Adrenal gland (tissue), 12 donors: ENCODE results near the gene TBC1D14. TPM values are rescaled to one million over a fixed set of nuclear protein-coding genes. Genes with fewer than 3 reads are reported as not detected.

Experiments used
- DNase-seq, 7 donors: peaks; one replicate each; pipeline ENCODE4 v3.0.0-alpha.2; 2019 to 2020
- H3K27ac ChIP-seq, 5 donors: fragments of 200-600 bp; sonication (generic) in 4 of 5; 1 replicate in 3 of 5; 2 replicates in 2 of 5; pipeline versions ENCODE4 v1.5.1 to v1.8.0; 2016 to 2020; ENCODE audit warnings: mild to moderate bottlenecking in 1 of 5
- H3K27me3 ChIP-seq: fragments of 200-600 bp; 2 replicates; pipeline ENCODE4 v1.8.0; 2021
- H3K36me3 ChIP-seq, 2 donors: fragments of 200-600 bp; replicated peaks in 1 of 2; 1 replicate in 1 of 2; 2 replicates in 1 of 2; pipeline versions ENCODE4 v1.5.1 to v1.8.0; 2018 to 2022
- H3K4me1 ChIP-seq, 2 donors: fragments of 200-600 bp; replicated peaks in 1 of 2; 1 replicate in 1 of 2; 2 replicates in 1 of 2; pipeline versions ENCODE4 v1.5.1 to v1.8.0; 2018 to 2021
- H3K4me3 ChIP-seq, 4 donors: fragments of 200-600 bp; sonication (generic) in 3 of 4; one replicate each; pipeline ENCODE4 v1.5.1; 2016 to 2018
- H3K9me3 ChIP-seq, 3 donors: fragments of 200-600 bp; sonication (generic) in 1 of 3; replicated peaks in 1 of 3; 1 replicate in 2 of 3; 2 replicates in 1 of 3; pipeline versions ENCODE4 v1.5.1 to v1.8.0; 2016 to 2021
- CTCF ChIP-seq, 6 experiments: fragments of 450-650 bp in 4 of 6; fragments of 200-600 bp in 2 of 6; sonication (generic) in 1 of 6; IDR thresholded peaks; 1 replicate in 5 of 6; 2 replicates in 1 of 6; pipeline versions ENCODE4 v1.5.1 to v1.8.0; 2016 to 2021; ENCODE audit warnings: antibody characterized with exemption in 6 of 6, mild to moderate bottlenecking in 2 of 6, moderate library complexity in 1 of 6
- POLR2A ChIP-seq, 2 donors: fragments of 450-650 bp; IDR thresholded peaks; one replicate each; pipeline ENCODE4 v1.6.1; 2017; ENCODE audit warnings: antibody characterized with exemption in 2 of 2, mild to moderate bottlenecking in 2 of 2, moderate library complexity in 1 of 2
- WGBS, 4 donors: extraction: QIAGEN DNeasy Blood & Tissue Kit in 2 of 4; methylation state at CpG; one replicate each; pipeline versions ENCODE4 v1.1.5 to v1.1.7; 2013 to 2017; 5-methylcytosine and 5-hydroxymethylcytosine counted together
- intact Hi-C, 2 donors: fragments of 100-400 bp; cut with DNase I; formaldehyde crosslinking; loops; one replicate each; pipeline versions ENCODE4 v1.14.1 to v1.15.0; 2022 to 2023
- polyA plus RNA-seq, 3 donors: library from polyadenylated mRNA; stranded (reverse); fragments of 200-250 nt in 2 of 3; fragments of 350-450 nt in 1 of 3; fragmentation: Illumina TruSeq in 1 of 3; extraction: RNeasy Lipid Tissue Mini Kit (QIAGEN cat#74804) in 1 of 3; gene quantifications; one replicate each; pipeline ENCODE4 v1.2.3, GENCODE V29; 2013 to 2014
- total RNA-seq, 9 donors: library from RNA; depleted of rRNA in 4 of 9; stranded (reverse); fragments of >200 nt in 4 of 9; fragments of 120-200 nt in 1 of 9; fragmentation: NEBNext Ultra II Directional in 1 of 9; extraction: Animal tissue kit (Norgen Biotek cat#: 25700) in 1 of 9; gene quantifications; one replicate each; pipeline versions ENCODE4 v1.1.0 to v1.2.4, GENCODE V29; 2013 to 2023
- donor health status: healthy with polysubstance abuse.
- donor health status: Bipolar disorder and iron deficiency.
- donor health status: DM: yes; HTN: yes; CAD: no.
- donor health status: DM: no; HTN: no; CAD: no.
- donor health status: DM: no; HTN: no; CAD: no.
- donor health status: DM: yes; HTN: yes; CAD: no.

TBC1D14 gene
- total and polyA plus RNA-seq, 12 donors = 24.9 to 110 (median 83.0) TPM

- peaks cover 26 to 39% of the 10 kb centered on the region in 2 donors for H3K4me1 ChIP-seq
- intact Hi-C loops = loop anchor here in 1 of 2 donors (5.0 kb wide), 1 partner anchor 351 kb away; the partner anchor contains the start of gene BLOC1S4
- TF ChIP-seq CTCF (IDR thresholded peaks at IDR 0.05) (peak in 1 of 6 experiments; percentile 3), POLR2A (IDR thresholded peaks at IDR 0.05) (no peak)
- 0 to 2% (median 1%) methylated on average over 12 to 50 of the region's 50 CpGs for WGBS, 4 donors
- no peaks in the 10 kb centered on the region for H3K27me3 ChIP-seq
- H3K36me3 ChIP-seq = peaks cover 0 to 16% of the 10 kb centered on the region in 2 donors
- no peaks in the 10 kb centered on the region for H3K9me3 ChIP-seq
- peak overlapping the region; percentile 24 to 66 (median 52) for H3K4me3 ChIP-seq
- H3K27ac ChIP-seq = peak overlapping the region; percentile 68 to 95 (median 83)
- DNase-seq = no peak
Observed at GRCh38 chr4:7068279-7068842, 158.7 kb downstream of the TBC1D14 start.

- H3K9me3 ChIP-seq = no peaks in the 10 kb centered on the region
- H3K27me3 ChIP-seq = no peaks in the 10 kb centered on the region
- intact Hi-C loops = loop anchor here in 1 of 2 donors (5.0 kb wide), 1 partner anchor 352 kb away; the partner anchor contains the start of gene BLOC1S4
- H3K4me3 ChIP-seq = peak overlapping the region in 2 of 4 donors; percentile 44 to 66
- H3K27ac ChIP-seq = peak overlapping the region; percentile 68 to 95 (median 83)
- peaks cover 0 to 10% of the 10 kb centered on the region in 2 donors for H3K36me3 ChIP-seq
- H3K4me1 ChIP-seq = peaks cover 26 to 39% of the 10 kb centered on the region in 2 donors
- 16 to 67% (median 25%) methylated on average over 6 to 20 of the region's 20 CpGs for WGBS, 4 donors
- TF ChIP-seq POLR2A (IDR thresholded peaks at IDR 0.05) (no peak), CTCF (IDR thresholded peaks at IDR 0.05) (no peak)
- peak in 1 of 7 donors; percentile 52 for DNase-seq
Observed at GRCh38 chr4:7068883-7069282, 159.3 kb downstream of the TBC1D14 start.

- WGBS, 4 donors = 35 to 43% (median 36%) methylated on average over 18 to 23 of the region's 23 CpGs
- intact Hi-C loops = loop anchor here (5.0 to 10.0 kb wide), 3 partner anchors 96 to 166 kb away; partner anchors contain the start of gene TBC1D14 (in 2 of the 2)
- Histone ChIP-seq H3K27ac (no peak overlapping the region), H3K4me3 (no peak overlapping the region), H3K36me3 (no peaks in the 10 kb centered on the region), H3K9me3 (no peaks in the 10 kb centered on the region), H3K27me3 (no peaks in the 10 kb centered on the region), H3K4me1 (peaks cover 21% of the 10 kb centered on the region in 2 donors)
- peak; percentile 76 to 93 (median 84) for DNase-seq
- no peak for TF ChIP-seq POLR2A (IDR thresholded peaks at IDR 0.05)
- peak; percentile 97 to 100 (median 99) for TF ChIP-seq CTCF (IDR thresholded peaks at IDR 0.05)
Observed at GRCh38 chr4:7070729-7071511, 161.3 kb downstream of the TBC1D14 start.

GRCh38 chr4:7073059-7073458 lies 163.4 kb downstream of the TBC1D14 start:
- WGBS, 4 donors = 84 to 90% (median 86%) methylated on average over 12 to 14 of the region's 14 CpGs
- H3K4me1 ChIP-seq = peaks cover 8% of the 10 kb centered on the region in 2 donors
- intact Hi-C loops = loop anchor here (5.0 to 10.0 kb wide), 3 partner anchors 98 to 168 kb away; partner anchors contain the start of gene TBC1D14 (in 2 of the 2)
- no peaks in the 10 kb centered on the region for H3K36me3 ChIP-seq
- peak in 1 of 7 donors; percentile 49 for DNase-seq
- H3K27ac ChIP-seq = no peak overlapping the region
- H3K4me3 ChIP-seq = no peak overlapping the region
- H3K9me3 ChIP-seq = no peaks in the 10 kb centered on the region
- TF ChIP-seq POLR2A (IDR thresholded peaks at IDR 0.05) (no peak), CTCF (IDR thresholded peaks at IDR 0.05) (no peak)
- H3K27me3 ChIP-seq = no peaks in the 10 kb centered on the region
